Myocyte (in vitro differentiated cells): ENCODE results near the gene SPACA4. TPM values are rescaled to one million over a fixed set of nuclear protein-coding genes. Genes with fewer than 3 reads are reported as not detected.

Experiments
- DNase-seq: peaks from one replicate; pipeline ENCODE4 v3.0.0-alpha.2; 2012; ENCODE audit warnings: low read depth
- total RNA-seq: library from RNA; depleted of rRNA; stranded (reverse); fragments of >200 nt; gene quantifications from 2 replicates; pipeline ENCODE4 v1.2.3, GENCODE V29; 2014

The SPACA4 gene
- total RNA-seq, 1 donor from 2014 or later: not detected

DNA sequence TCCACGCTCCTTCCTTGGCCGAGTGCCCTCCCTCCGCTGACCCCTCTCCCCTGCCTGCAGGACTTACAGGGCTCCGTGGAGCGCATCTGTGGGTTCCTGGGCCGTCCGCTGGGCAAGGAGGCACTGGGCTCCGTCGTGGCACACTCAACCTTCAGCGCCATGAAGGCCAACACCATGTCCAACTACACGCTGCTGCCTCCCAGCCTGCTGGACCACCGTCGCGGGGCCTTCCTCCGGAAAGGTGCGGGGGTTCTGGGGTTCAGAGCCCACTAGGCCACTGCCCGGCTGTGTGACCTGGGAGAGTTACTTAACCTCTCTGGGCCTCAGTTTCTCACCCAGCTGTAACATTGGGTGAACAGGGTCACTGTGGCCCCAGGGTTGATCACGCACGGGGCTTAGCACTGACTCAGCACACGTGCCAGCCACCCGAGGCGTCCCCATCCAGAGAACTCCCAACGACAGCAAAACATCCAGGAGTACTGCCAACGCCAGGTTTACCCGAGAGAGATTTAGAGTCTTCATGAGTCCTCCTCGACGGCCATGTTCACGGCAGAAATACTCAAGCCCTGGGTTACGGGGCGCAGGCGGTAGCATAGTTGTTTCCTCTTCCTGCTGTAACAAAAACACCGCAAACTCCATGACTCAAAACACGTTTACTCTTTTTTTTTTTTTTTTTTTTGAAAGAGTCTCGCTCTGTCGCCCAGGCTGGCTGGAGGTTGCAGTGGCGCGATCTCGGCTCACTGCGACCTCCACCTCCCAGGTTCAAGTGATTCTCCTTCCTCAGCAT, 9.7 kb upstream of the SPACA4 start:
- DNase-seq: no peak

- DNase-seq: no peak
Measured at GRCh38 chr19:48598996-48599700, 7.4 kb upstream of the SPACA4 start.

DNA sequence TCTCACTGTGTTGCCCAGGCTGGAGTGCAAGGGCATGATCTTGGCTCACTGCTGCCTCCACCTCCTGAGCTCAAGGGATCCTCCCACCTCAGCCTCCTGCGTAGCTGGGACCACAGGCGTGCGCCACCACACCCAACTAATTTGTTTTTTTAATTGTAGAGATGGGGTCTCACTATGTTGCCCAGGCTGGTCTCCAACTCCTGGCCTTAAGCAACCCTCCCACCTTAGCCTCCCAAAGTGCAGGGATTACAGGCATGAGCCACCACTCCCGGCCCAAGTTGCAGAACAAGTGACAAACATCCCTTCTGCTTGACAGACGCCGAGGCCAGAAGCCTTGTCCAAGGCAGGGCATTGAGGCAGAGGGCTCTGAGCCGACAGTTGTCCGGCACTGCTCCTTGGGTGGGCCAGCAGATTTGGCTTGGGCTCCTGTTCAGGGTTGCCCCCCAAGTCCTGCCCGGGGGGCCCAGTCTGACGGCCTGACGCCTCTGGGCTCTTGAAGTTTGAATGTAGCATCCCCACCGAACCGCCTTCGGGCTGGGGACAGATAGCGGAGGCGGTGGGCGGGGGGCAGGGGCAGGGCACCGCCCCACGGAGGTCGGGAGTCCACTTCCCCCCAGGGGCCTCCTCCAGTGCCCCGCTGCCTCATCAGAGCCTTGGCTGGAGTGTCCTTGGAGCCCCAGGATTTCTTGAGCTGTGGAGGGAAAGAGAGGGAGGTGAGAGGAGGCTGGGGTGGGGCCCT, 5.7 kb upstream of the SPACA4 start:
- no peak for DNase-seq

- no peak for DNase-seq
Measured at GRCh38 chr19:48603001-48603400, 3.5 kb upstream of the SPACA4 start.

- no peak for DNase-seq
Measured at GRCh38 chr19:48603449-48603848, 3.1 kb upstream of the SPACA4 start.

- DNase-seq: no peak
Measured at GRCh38 chr19:48603850-48604249, 2.7 kb upstream of the SPACA4 start.

DNA sequence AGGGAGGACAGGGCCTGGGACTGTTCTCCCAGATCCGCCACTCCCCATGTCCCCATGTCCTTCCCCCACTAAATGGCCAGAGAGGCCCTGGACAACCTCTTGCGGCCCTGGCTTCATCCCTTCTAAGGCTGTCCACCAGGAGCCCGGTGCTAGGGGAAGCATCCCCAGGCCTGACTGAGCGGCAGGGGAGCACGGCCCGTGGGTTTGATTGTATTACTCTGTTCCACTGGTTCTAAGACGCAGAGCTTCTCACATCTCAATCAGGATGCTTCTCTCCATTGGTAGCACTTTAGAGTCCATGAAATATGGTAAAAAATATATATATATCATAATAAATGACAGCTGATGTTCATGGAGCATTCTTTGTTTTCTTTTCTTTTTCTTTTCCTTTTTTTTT, 815 bp downstream of the SPACA4 start:
- DNase-seq: no peak

GRCh38 chr19:48608798-48609263, 2.3 kb downstream of the SPACA4 start:
- DNase-seq: peak; percentile 32

DNA sequence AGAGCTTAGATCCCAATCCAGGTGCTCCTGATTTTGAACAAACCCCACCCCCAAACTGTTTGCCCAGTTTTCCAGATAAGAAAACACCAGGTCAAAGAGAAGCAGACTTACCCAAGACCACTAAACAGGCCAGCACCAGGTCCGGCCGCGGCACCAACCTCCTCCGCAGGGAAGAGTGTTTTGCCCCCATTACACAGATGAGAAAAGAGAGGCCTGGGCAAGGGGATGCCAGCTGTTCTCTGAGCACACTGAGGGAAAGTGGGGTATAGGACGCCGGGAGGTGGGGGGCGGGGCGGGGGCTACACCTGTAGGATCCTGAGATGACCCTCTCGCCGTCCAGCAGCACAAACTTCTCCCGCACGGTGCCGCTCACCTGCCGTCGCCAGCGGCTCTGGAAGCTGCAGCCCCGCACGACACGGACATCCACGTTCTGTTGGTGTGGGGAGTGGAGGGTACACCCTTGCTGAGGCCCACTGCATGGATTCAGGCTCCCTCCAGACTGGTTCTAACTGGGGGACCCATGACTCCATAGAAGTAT, 3.1 kb downstream of the SPACA4 start:
- DNase-seq: no peak

DNA sequence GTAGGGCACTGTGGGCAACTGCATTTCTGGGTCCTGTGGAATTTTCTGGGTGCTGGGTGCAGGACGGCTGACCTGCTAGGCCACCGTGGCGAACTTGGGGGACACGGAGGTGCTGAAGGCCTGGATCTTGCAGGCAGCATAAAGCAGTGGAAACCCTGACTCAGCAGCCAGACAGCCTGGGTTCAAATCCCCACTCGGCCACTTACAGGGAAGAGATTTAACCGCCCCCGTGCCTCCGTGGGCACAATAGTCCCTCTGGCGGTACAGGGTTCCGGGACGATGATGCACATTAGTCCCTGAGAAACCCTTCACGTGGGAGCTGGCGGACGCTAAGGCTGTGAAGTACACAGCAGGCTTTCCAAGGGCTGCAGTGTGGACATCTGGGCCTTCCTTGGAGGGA, 5.3 kb downstream of the SPACA4 start:
- DNase-seq: no peak

DNA sequence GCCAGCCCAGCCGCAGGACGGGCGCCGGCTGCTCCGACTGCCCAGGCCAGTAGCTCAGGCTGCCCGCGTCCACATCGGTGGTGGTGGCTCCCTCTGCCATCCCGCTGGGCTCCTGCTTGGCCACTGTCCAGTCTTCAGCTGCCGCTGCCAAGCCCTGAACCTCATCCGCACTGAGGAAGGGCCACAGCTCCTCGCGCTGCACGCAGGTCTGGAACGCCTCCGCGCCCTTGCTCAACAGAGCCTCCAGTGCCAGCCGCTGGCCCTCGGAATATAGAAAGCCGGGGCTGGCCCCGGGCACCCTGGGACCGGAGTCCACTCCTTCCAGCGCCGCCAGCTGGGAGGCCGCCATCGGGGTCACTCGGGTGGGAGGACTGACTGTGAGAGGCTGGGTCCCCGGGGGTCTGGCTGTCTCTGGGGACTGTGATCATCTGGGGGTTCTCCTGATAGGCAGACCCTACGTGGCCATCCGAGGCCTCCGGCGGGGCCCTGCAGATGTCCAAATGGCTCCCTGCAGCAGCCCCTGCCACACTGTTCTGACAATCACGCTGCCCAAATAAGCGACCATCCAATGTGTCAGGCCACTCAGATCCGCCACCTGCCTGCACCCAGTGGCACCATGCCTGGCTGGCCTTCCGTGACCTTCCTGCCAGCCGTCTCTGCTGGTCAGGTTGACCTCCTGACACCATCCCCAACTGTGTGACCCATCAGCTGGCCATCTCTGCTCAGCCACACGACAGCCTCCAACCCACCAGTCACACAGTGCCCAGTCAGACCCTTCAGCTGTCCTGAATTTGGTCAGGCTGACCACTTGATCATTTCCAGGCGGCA, 6.7 kb downstream of the SPACA4 start:
- DNase-seq: peak; percentile 98

DNA sequence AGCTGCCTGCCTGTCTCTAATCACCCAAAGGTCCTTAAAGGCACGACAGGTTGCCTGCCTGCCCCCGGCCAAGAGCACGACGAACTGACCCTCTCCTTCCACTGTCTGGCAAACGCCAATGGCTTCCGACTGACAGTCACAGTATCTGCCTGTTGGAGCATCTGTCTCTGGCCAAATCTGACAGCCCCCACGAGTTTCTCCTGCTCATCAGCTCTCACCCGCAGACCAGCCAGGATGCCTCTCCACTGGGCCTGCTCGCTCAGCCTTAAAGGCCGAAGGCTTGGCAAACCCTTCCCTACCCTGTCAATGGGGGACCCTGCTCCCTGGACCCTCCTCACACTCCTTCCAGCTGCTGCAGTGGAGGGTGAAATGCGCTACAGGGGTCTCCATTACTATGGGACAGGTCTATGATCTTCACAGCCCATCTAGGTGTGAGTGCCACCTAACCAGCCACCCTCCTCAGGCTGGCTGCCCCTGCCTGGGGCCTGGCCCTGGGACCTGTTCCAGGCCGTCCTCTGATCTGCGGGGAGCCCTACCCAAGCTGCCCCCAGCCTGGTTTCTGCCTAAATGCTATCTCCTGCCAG, 7.4 kb downstream of the SPACA4 start:
- no peak for DNase-seq

- peak; percentile 62 for DNase-seq
Measured at GRCh38 chr19:48614436-48615230, 8.1 kb downstream of the SPACA4 start, which contains the start of gene FAM83E. TSS of gene FAM83E (minus strand) at chr19:48615076. CDS start at chr19:48613372, 1,704 bp downstream.

DNA sequence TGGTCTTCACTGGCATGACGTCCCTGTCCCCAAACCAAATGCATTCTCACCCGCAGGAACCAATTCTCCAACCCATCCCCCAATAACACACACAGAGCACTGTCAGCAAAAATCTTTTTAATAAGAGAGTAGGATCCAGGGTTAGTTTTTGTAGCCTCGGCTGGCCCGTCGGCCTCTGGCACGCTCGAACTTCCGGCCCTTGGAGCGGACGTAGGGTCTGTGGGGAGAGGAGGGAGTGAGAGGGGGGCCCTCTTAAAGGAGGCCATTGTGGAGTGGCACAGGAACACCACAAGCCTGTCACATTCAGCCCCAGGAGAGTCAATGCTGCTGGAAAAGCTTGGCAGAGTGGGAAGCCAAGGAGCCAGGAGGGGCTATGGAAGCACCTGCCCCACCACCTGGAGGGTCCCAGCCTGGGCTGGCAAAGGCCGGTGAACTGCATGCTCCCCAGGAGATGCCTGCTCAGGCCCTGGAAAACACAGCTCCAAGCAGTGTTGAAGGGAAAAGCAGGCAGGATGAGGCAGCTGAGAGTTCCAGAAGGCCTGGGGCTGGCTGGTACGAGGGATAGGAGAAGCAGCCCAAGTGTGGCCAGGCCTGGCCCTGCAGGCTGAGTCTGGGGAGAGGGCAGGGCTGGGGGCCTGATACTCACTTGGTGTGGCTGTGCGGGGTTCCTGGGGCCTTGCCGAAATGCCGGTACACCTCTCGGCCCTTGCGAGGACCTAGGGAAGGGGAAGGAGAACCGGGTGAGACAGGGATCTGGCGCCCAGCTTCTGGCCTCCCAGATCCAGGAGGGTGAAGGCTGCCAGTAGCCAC, 8.9 kb downstream of the SPACA4 start:
- DNase-seq: no peak

- DNase-seq: peak; percentile 37
Measured at GRCh38 chr19:48616041-48616436, 9.5 kb downstream of the SPACA4 start.

DNA sequence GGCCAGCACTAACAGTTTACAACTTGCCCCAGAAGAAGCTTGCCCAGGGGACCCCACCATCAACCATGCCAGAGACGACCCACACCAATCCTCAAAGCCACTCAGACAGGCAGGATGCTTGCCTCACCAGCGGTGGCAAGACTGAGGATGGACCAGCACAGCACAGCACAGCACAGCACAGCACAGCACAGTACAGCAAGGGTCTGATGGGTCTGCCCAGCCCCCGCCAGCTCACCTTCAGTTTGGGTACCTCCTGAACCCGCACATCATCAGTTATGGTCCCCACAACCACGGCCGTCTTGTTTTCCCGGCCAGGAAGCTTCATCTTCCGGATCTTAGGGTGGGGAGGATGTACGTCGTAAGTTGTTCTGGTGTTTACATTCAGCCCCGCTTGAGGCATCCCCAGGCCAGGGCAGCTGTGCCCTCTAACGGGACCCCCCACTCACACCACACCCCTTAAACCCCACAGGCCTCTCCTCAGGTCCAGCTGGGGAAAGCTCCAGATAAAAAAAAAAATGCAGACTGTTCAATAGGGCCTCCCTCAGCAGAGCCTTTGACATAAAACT, 10.0 kb downstream of the SPACA4 start:
- no peak for DNase-seq

DNA sequence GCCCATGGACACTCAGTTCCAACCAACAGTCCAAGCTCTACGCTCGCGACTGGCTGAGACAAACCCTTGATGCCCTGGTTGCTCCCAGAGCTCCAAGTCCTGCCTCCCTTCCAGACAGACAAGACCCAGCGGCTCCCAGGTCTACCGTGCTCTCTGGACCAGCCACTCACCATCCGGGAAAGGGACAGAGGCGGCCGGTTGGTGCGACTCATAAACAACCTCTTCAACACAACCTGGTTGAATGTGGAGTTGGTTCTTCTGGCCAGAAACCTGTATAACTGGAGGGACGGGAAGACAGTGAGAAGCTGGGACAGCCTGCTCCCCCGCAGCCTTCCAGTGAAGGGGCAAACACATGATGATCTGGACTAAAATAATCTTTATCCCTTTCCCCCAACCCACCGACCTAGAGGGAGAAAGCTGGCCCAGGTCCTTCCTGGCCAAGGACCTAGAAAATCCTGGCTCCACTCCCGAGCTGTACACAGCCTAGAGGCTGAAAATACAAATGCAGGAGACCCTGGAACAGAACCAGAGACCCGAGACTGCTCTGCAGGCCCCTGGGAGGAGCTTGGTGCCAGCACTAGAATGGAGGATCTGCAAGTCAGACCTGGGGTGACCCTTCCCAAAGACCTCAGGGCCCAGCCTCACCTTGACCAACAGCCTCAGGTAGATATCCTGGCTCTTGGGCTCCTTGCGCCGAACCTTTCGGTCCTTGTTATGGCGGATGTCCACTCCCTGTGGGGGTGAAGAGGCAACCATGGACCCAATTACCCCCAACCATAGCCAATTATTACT, 10.8 kb downstream of the SPACA4 start:
- DNase-seq: peak; percentile 58
